Gastroesophageal sphincter (tissue), 3 donors: Measurements from ENCODE around the gene RMND5B.

ENCODE experiments used
- CTCF ChIP-seq, 4 experiments: fragments of 200-600 bp in 2 of 4; fragments of 450-650 bp in 2 of 4; sonication (generic) in 1 of 4; IDR thresholded peaks; one replicate each; pipeline ENCODE4 v1.5.1; 2017 to 2019; ENCODE audit warnings: antibody characterized with exemption in 4 of 4, mild to moderate bottlenecking in 2 of 4, moderate library complexity in 2 of 4
- POLR2AphosphoS5 ChIP-seq: sonication (generic); formaldehyde crosslinking; IDR thresholded peaks from one replicate; pipeline ENCODE4 v1.6.1; 2017; ENCODE audit warnings: antibody characterized with exemption

- TF ChIP-seq POLR2AphosphoS5 (no peak), CTCF (IDR thresholded peaks at IDR 0.05) (no peak)
Measured at GRCh38 chr5:178112545-178112944, 18.3 kb upstream of the RMND5B start.
